ENCODE data around the gene PARD3B. TPM values are rescaled to one million over a fixed set of nuclear protein-coding genes. Genes with fewer than 3 reads are reported as not detected.

The PARD3B gene
- total RNA-seq, 1 experiment from 2014 or later: 6.4 TPM

GRCh38 chr2:205658572-205658971, 1113.3 kb downstream of the PARD3B start:
- Histone ChIP-seq H4K20me1 (ENCODE audit: control insufficient read depth, insufficient read depth, insufficient read length) (no peaks in the 10 kb centered on the region), H2BK12ac (ENCODE audit: insufficient read length, low read depth, low read length) (no peak overlapping the region), H3K23me2 (ENCODE audit: insufficient read length, low read depth, low read length, poor library complexity, severe bottlenecking) (no peaks in the 10 kb centered on the region), H3K14ac (ENCODE audit: insufficient read depth, low read length) (no peak overlapping the region), H3K9ac (ENCODE audit: extremely low read depth, insufficient read length, low read length) (no peak overlapping the region), H3K27me3 (ENCODE audit: insufficient read depth, low read length) (no peaks in the 10 kb centered on the region), H3K23ac (ENCODE audit: insufficient read length, low read depth, low read length) (no peak overlapping the region), H3K18ac (ENCODE audit: insufficient read length, low read depth, low read length) (no peak overlapping the region), H3K4ac (ENCODE audit: low read depth, low read length) (no peak overlapping the region), H4K8ac (replicated peaks; ENCODE audit: insufficient read length, low read depth, low read length) (no peak overlapping the region), H3K79me1 (ENCODE audit: insufficient read depth, low read depth, low read length, poor library complexity, severe bottlenecking) (no peaks in the 10 kb centered on the region), H2AFZ (ENCODE audit: low read length) (no peak overlapping the region), H4K5ac (ENCODE audit: insufficient read length, low read depth, low read length) (no peak overlapping the region), H2BK20ac (ENCODE audit: low read depth, low read length, poor library complexity, severe bottlenecking) (no peak overlapping the region), H2BK5ac (ENCODE audit: insufficient read length, low read length) (no peak overlapping the region), H3T11ph (ENCODE audit: low read length) (no peak overlapping the region), H3K56ac (ENCODE audit: insufficient read length, low read depth, low read length) (no peak overlapping the region), H2BK120ac (ENCODE audit: low read depth, low read length, poor library complexity, severe bottlenecking) (no peak overlapping the region), H2AK5ac (ENCODE audit: insufficient read length, low read length) (no peak overlapping the region), H3K4me1 (ENCODE audit: insufficient read depth, low read length) (no peaks in the 10 kb centered on the region), H2BK15ac (ENCODE audit: low read depth, low read length) (no peak overlapping the region), H4K91ac (ENCODE audit: insufficient read length, low read depth, low read length) (no peak overlapping the region), H3K9me3 (ENCODE audit: control insufficient read depth, low read depth, low read length) (no peaks in the 10 kb centered on the region), H3K4me2 (ENCODE audit: insufficient read depth, insufficient read length, low read length) (no peak overlapping the region), H3K79me2 (ENCODE audit: insufficient read depth, low read length) (no peaks in the 10 kb centered on the region), H3K27ac (ENCODE audit: insufficient read length, low read depth, low read length) (no peak overlapping the region)
- H3K36me3 Mint-ChIP-seq (ENCODE audit: insufficient read depth in 1 of 3, low read depth in 3 of 3): no peaks in the 10 kb centered on the region
- H3K27ac Mint-ChIP-seq: no peak overlapping the region
- H3K4me1 Mint-ChIP-seq: peaks cover 5 to 16% of the 10 kb centered on the region in 2 experiments
- TF ChIP-seq, protein P1, sequence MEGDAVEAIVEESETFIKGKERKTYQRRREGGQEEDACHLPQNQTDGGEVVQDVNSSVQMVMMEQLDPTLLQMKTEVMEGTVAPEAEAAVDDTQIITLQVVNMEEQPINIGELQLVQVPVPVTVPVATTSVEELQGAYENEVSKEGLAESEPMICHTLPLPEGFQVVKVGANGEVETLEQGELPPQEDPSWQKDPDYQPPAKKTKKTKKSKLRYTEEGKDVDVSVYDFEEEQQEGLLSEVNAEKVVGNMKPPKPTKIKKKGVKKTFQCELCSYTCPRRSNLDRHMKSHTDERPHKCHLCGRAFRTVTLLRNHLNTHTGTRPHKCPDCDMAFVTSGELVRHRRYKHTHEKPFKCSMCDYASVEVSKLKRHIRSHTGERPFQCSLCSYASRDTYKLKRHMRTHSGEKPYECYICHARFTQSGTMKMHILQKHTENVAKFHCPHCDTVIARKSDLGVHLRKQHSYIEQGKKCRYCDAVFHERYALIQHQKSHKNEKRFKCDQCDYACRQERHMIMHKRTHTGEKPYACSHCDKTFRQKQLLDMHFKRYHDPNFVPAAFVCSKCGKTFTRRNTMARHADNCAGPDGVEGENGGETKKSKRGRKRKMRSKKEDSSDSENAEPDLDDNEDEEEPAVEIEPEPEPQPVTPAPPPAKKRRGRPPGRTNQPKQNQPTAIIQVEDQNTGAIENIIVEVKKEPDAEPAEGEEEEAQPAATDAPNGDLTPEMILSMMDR (conservative IDR thresholded peaks at IDR 0.05): no peak
- DNase-seq: no peak
- H3K27me3 Mint-ChIP-seq (ENCODE audit: low read depth): peaks cover 3% of the 10 kb centered on the region; the same call in 1 of the 2 replicates
- no CpG with 5 or more reads among the region's 2 CpGs for WGBS (ENCODE audit: extremely low coverage, insufficient read length, low lambda C conversion rate)
- no peak overlapping the region for H3K4me3 Mint-ChIP-seq
- no peaks in the 10 kb centered on the region for H3K9me3 Mint-ChIP-seq

Measured in H9 (cell line).